Sigmoid colon (tissue), 4 donors: ENCODE data around the gene ITPK1.

ENCODE experiments used
- EP300 ChIP-seq, 4 donors: sonication (generic); formaldehyde crosslinking; IDR thresholded peaks; one replicate each; pipeline ENCODE4 v1.6.1; 2017; ENCODE audit warnings: antibody characterized with exemption in 4 of 4
- POLR2A ChIP-seq, 2 donors: fragments of 450-650 bp; IDR thresholded peaks; one replicate each; pipeline ENCODE4 v1.6.1; 2016; ENCODE audit warnings: antibody characterized with exemption in 2 of 2, mild to moderate bottlenecking in 2 of 2, moderate library complexity in 2 of 2
- TF ChIP-seq, protein P1 (sequence below), 4 experiments: fragments of 450-650 bp in 3 of 4; fragments of 200-600 bp in 1 of 4; IDR thresholded peaks; one replicate each; pipeline ENCODE4 v1.5.1; 2016 to 2019; ENCODE audit warnings: antibody characterized with exemption in 4 of 4, mild to moderate bottlenecking in 3 of 4, moderate library complexity in 2 of 4

DNA sequence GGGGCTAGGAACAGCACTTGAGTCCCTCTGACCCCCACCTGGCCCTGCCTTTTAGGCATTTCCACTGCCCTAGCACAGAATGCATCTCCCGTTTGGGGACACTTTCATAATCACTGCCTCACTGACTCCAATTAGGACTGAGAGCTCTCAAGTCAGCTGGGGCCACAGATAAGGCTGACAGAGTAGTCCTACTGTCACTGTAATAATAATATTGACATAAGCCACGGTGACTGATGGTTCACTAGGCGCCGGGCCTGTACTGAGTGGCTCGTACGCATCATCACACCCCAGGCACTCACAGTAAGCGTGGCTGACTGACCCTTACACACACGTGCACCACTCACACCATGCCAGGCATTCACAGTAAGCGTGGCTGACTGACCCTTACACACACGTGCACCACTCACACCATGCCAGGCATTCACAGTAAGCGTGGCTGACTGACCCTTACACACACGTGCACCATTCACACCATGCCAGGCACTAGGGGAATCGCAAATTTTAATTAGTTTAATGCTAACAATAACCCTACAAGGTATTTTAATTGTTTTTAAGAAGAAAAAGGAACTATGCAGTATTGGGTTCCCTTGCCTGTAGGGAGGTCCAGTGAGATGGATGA, 105.1 kb downstream of the ITPK1 start:
- TF ChIP-seq, protein P1, sequence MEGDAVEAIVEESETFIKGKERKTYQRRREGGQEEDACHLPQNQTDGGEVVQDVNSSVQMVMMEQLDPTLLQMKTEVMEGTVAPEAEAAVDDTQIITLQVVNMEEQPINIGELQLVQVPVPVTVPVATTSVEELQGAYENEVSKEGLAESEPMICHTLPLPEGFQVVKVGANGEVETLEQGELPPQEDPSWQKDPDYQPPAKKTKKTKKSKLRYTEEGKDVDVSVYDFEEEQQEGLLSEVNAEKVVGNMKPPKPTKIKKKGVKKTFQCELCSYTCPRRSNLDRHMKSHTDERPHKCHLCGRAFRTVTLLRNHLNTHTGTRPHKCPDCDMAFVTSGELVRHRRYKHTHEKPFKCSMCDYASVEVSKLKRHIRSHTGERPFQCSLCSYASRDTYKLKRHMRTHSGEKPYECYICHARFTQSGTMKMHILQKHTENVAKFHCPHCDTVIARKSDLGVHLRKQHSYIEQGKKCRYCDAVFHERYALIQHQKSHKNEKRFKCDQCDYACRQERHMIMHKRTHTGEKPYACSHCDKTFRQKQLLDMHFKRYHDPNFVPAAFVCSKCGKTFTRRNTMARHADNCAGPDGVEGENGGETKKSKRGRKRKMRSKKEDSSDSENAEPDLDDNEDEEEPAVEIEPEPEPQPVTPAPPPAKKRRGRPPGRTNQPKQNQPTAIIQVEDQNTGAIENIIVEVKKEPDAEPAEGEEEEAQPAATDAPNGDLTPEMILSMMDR (IDR thresholded peaks at IDR 0.05), result no peak
- TF ChIP-seq EP300 (IDR thresholded peaks at IDR 0.05), result no peak
- no peak for TF ChIP-seq POLR2A (IDR thresholded peaks at IDR 0.05)
